ENCODE measurements around the gene KRT76.

Gene KRT76

DNA sequence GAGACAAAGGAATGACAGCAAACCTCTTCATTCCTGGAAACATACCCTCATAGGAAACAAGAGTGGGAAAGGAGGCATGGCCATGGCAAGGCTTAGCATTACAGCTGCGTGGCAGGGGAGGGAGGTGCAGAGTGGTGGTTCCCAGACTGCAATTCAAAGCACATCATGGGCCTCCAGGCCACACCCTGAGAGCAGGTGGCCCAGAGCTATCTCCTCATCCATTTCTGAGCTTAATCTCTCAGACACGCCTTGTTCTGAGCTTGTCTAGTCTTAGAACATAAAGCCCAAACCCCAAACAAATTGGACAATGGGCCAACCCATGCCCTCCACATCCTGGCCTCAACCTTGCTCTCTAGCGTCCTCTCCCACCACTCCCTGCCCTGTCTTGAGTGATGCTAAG, 24.6 kb upstream of the KRT76 start:
- H3F3A ChIP-seq (ENCODE audit: insufficient read depth), result no peaks in the 10 kb centered on the region
- no peak overlapping the region for H3K4me3 ChIP-seq (ENCODE audit: insufficient read depth, low read length, poor library complexity, severe bottlenecking)
- TF ChIP-seq, protein P1, sequence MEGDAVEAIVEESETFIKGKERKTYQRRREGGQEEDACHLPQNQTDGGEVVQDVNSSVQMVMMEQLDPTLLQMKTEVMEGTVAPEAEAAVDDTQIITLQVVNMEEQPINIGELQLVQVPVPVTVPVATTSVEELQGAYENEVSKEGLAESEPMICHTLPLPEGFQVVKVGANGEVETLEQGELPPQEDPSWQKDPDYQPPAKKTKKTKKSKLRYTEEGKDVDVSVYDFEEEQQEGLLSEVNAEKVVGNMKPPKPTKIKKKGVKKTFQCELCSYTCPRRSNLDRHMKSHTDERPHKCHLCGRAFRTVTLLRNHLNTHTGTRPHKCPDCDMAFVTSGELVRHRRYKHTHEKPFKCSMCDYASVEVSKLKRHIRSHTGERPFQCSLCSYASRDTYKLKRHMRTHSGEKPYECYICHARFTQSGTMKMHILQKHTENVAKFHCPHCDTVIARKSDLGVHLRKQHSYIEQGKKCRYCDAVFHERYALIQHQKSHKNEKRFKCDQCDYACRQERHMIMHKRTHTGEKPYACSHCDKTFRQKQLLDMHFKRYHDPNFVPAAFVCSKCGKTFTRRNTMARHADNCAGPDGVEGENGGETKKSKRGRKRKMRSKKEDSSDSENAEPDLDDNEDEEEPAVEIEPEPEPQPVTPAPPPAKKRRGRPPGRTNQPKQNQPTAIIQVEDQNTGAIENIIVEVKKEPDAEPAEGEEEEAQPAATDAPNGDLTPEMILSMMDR (IDR thresholded peaks at IDR 0.05; ENCODE audit: insufficient read depth, low read length, poor library complexity, severe bottlenecking), result no peak
- no peak for TF ChIP-seq EZH2phosphoT487 (conservative IDR thresholded peaks at IDR 0.05; ENCODE audit: low read length)
- no peak overlapping the region for H3K9ac ChIP-seq (ENCODE audit: low read length)
- peaks cover 3% of the 10 kb centered on the region; the same call in 1 of the 2 replicates for H3K27me3 ChIP-seq (ENCODE audit: low read length)
- H3K36me3 ChIP-seq (ENCODE audit: low read length), result no peaks in the 10 kb centered on the region
- no peak overlapping the region for H3K4me2 ChIP-seq (ENCODE audit: low read depth, low read length, poor library complexity, severe bottlenecking)
- H3K9me2 ChIP-seq (replicated peaks; ENCODE audit: insufficient read depth, low read length), result no peaks in the 10 kb centered on the region
- H3K79me2 ChIP-seq (ENCODE audit: insufficient read depth, low read length), result no peaks in the 10 kb centered on the region
- no peak overlapping the region for H2AFZ ChIP-seq (ENCODE audit: low read depth, low read length, severe bottlenecking)
- H3K9me3 ChIP-seq (ENCODE audit: insufficient read depth, low read length), result no peaks in the 10 kb centered on the region
- no peaks in the 10 kb centered on the region for H4K20me1 ChIP-seq (ENCODE audit: low read depth, low read length)
- no peak overlapping the region for H3K27ac ChIP-seq (ENCODE audit: low read depth, low read length)

DNA sequence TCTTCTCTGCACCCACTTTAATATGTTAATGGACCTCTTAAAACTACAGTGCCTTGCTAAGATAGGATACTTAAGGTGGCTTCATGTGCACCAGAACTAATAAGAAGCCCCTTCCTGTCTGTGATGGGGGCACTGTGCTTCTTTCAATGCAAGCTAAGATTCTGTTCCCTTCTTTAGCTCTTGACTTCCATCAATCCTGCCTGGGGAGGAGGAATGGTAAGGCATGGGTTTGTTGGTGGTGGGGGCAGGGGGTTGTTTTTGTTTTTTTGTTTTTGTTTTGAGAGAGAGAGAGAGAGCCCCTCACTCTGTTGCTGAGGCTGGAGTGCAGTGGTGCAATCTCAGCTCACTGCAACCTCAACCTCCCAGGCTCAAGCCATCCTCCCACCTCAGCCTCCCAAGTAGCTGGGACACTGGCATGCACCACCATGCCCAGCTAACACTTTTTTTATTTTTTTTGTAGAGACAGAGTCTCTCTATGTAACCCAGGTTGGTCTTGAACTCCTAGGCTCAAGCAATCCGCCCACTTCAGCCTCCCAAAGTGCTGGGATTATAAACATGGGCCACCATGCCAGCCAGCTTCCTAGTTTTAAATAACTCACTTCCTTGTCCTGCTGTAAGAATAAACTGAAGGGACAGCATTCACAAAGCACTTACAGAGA, 23.2 kb upstream of the KRT76 start:
- Histone ChIP-seq H3K4me3 (ENCODE audit: insufficient read depth, low read length, poor library complexity, severe bottlenecking) (no peak overlapping the region), H3F3A (ENCODE audit: insufficient read depth) (no peaks in the 10 kb centered on the region), H3K27me3 (ENCODE audit: low read length) (peaks cover 3% of the 10 kb centered on the region; the same call in 1 of the 2 replicates), H3K9me3 (ENCODE audit: insufficient read depth, low read length) (no peaks in the 10 kb centered on the region), H3K36me3 (ENCODE audit: low read length) (no peaks in the 10 kb centered on the region), H3K79me2 (ENCODE audit: insufficient read depth, low read length) (no peaks in the 10 kb centered on the region), H4K20me1 (ENCODE audit: low read depth, low read length) (no peaks in the 10 kb centered on the region), H3K4me2 (ENCODE audit: low read depth, low read length, poor library complexity, severe bottlenecking) (no peak overlapping the region), H3K27ac (ENCODE audit: low read depth, low read length) (no peak overlapping the region), H3K9ac (ENCODE audit: low read length) (no peak overlapping the region), H2AFZ (ENCODE audit: low read depth, low read length, severe bottlenecking) (no peak overlapping the region), H3K9me2 (replicated peaks; ENCODE audit: insufficient read depth, low read length) (no peaks in the 10 kb centered on the region)
- no peak for TF ChIP-seq EZH2phosphoT487 (conservative IDR thresholded peaks at IDR 0.05; ENCODE audit: low read length)
- TF ChIP-seq, protein P1 (IDR thresholded peaks at IDR 0.05; ENCODE audit: insufficient read depth, low read length, poor library complexity, severe bottlenecking), result no peak

DNA sequence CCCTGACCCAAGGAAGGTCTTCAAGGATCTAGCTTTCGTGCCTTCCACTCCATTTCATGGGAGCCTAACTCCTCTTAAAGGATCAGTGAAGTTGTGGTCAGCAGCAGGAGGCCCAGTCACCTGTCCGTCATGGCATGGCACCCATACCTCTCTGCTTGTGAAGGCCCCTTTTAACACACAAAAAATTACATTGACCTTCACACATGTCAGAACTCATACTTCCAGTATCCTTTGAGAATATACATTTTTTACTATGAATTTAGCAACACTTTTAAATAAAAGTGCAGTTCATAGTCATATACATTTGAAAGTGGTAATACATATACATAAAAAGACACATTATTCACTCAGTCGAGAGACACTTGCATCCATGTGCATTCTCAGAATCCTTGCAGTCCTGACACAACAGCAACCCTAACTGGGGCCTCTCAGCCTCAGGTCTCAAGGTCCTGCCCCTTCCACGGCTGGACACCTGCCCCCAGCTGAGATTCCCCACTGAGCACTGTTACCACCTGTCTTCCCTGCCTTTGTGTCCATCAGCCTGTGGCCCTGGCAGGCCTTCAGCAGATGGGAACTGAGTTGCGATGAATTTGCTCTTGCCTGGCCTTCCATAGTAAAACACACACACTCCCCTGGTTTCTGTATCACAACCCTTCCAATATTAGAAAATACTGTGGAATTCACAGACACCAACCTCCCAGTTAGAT, 22.5 kb upstream of the KRT76 start:
- Histone ChIP-seq H3K9me2 (replicated peaks; ENCODE audit: insufficient read depth, low read length) (no peaks in the 10 kb centered on the region), H3K27ac (ENCODE audit: low read depth, low read length) (no peak overlapping the region), H3K9ac (ENCODE audit: low read length) (no peak overlapping the region), H3F3A (ENCODE audit: insufficient read depth) (no peaks in the 10 kb centered on the region), H3K79me2 (ENCODE audit: insufficient read depth, low read length) (no peaks in the 10 kb centered on the region), H4K20me1 (ENCODE audit: low read depth, low read length) (no peaks in the 10 kb centered on the region), H3K4me3 (ENCODE audit: insufficient read depth, low read length, poor library complexity, severe bottlenecking) (no peak overlapping the region), H3K4me2 (ENCODE audit: low read depth, low read length, poor library complexity, severe bottlenecking) (no peak overlapping the region), H2AFZ (ENCODE audit: low read depth, low read length, severe bottlenecking) (no peak overlapping the region), H3K36me3 (ENCODE audit: low read length) (no peaks in the 10 kb centered on the region), H3K9me3 (ENCODE audit: insufficient read depth, low read length) (no peaks in the 10 kb centered on the region), H3K27me3 (ENCODE audit: low read length) (peaks cover 3% of the 10 kb centered on the region; the same call in 1 of the 2 replicates)
- TF ChIP-seq, protein P1 (IDR thresholded peaks at IDR 0.05; ENCODE audit: insufficient read depth, low read length, poor library complexity, severe bottlenecking), result no peak
- no peak for TF ChIP-seq EZH2phosphoT487 (conservative IDR thresholded peaks at IDR 0.05; ENCODE audit: low read length)
